Measurements from ENCODE around the gene SORT1.
"Not testable (repeated sequence)": the region's sequence is repeated elsewhere in the genome, so short reads cannot be mapped to it uniquely, and the experiment has no call there.

SORT1 gene

GRCh38 chr1:109319114-109319513, 78.6 kb downstream of the SORT1 start:
- H3K27me3 Mint-ChIP-seq (ENCODE audit: low read depth): peaks cover 15% of the 10 kb centered on the region
- H3K4me1 Mint-ChIP-seq (ENCODE audit: low read depth): no peaks in the 10 kb centered on the region
- H3K9me3 Mint-ChIP-seq: no peaks in the 10 kb centered on the region
- H3K27ac Mint-ChIP-seq: no peak overlapping the region
- DNase-seq (ENCODE audit: low spot score): no peak
- no peaks in the 10 kb centered on the region for H3K36me3 Mint-ChIP-seq (ENCODE audit: low read depth)
- no peak overlapping the region for H3K4me3 Mint-ChIP-seq

GRCh38 chr1:109316506-109316905, 81.2 kb downstream of the SORT1 start:
- H3K36me3 Mint-ChIP-seq (ENCODE audit: low read depth): no peaks in the 10 kb centered on the region
- no peak overlapping the region for H3K27ac Mint-ChIP-seq

GRCh38 chr1:109315288-109315687, 82.4 kb downstream of the SORT1 start:
- H3K4me3 Mint-ChIP-seq: no peak overlapping the region
- H3K36me3 Mint-ChIP-seq (ENCODE audit: low read depth): no peaks in the 10 kb centered on the region
- H3K4me1 Mint-ChIP-seq (ENCODE audit: low read depth): no peaks in the 10 kb centered on the region
- H3K27me3 Mint-ChIP-seq (ENCODE audit: low read depth): peaks cover 12% of the 10 kb centered on the region
- no peaks in the 10 kb centered on the region for H3K9me3 Mint-ChIP-seq
- no peak for DNase-seq (ENCODE audit: low spot score)
- H3K27ac Mint-ChIP-seq: no peak overlapping the region

More at GRCh38 chr1:109316506-109316905, 81.2 kb downstream of the SORT1 start:
- Mint-ChIP-seq H3K27me3 (ENCODE audit: low read depth) (peaks cover 15% of the 10 kb centered on the region), H3K4me3 (no peak overlapping the region), H3K9me3 (no peaks in the 10 kb centered on the region), H3K4me1 (ENCODE audit: low read depth) (no peaks in the 10 kb centered on the region)
- DNase-seq (ENCODE audit: low spot score): no peak

- DNase-seq (ENCODE audit: low spot score): no peak
- no peaks in the 10 kb centered on the region for H3K36me3 Mint-ChIP-seq (ENCODE audit: low read depth)
- H3K4me3 Mint-ChIP-seq: no peak overlapping the region
- H3K9me3 Mint-ChIP-seq: no peaks in the 10 kb centered on the region
- H3K4me1 Mint-ChIP-seq (ENCODE audit: low read depth): no peaks in the 10 kb centered on the region
- H3K27ac Mint-ChIP-seq: no peak overlapping the region
- peaks cover 10% of the 10 kb centered on the region for H3K27me3 Mint-ChIP-seq (ENCODE audit: low read depth)
Observed at GRCh38 chr1:109314795-109315194, 82.9 kb downstream of the SORT1 start.

GRCh38 chr1:109312978-109313775, 84.5 kb downstream of the SORT1 start:
- H3K9me3 Mint-ChIP-seq: no peaks in the 10 kb centered on the region
- H3K4me1 Mint-ChIP-seq (ENCODE audit: low read depth): no peaks in the 10 kb centered on the region
- no peak for DNase-seq (ENCODE audit: low spot score)
- peaks cover 17% of the 10 kb centered on the region for H3K27me3 Mint-ChIP-seq (ENCODE audit: low read depth)
- H3K4me3 Mint-ChIP-seq: no peak overlapping the region
- no peak overlapping the region for H3K27ac Mint-ChIP-seq
- no peaks in the 10 kb centered on the region for H3K36me3 Mint-ChIP-seq (ENCODE audit: low read depth)

GRCh38 chr1:109312246-109312645, 85.5 kb downstream of the SORT1 start:
- Mint-ChIP-seq H3K9me3 (no peaks in the 10 kb centered on the region), H3K4me3 (no peak overlapping the region), H3K4me1 (ENCODE audit: low read depth) (no peaks in the 10 kb centered on the region), H3K27ac (no peak overlapping the region), H3K27me3 (ENCODE audit: low read depth) (peaks cover 17% of the 10 kb centered on the region), H3K36me3 (ENCODE audit: low read depth) (no peaks in the 10 kb centered on the region)
- DNase-seq (ENCODE audit: low spot score): no peak

GRCh38 chr1:109309347-109309746, 88.4 kb downstream of the SORT1 start:
- DNase-seq (ENCODE audit: low spot score): no peak
- Mint-ChIP-seq H3K27ac (no peak overlapping the region), H3K4me1 (ENCODE audit: low read depth) (no peaks in the 10 kb centered on the region), H3K4me3 (no peak overlapping the region), H3K27me3 (ENCODE audit: low read depth) (peaks cover 14% of the 10 kb centered on the region), H3K36me3 (ENCODE audit: low read depth) (no peaks in the 10 kb centered on the region), H3K9me3 (no peaks in the 10 kb centered on the region)

- Mint-ChIP-seq H3K27ac (no peak overlapping the region), H3K4me1 (ENCODE audit: low read depth) (no peaks in the 10 kb centered on the region), H3K9me3 (no peaks in the 10 kb centered on the region), H3K36me3 (ENCODE audit: low read depth) (no peaks in the 10 kb centered on the region), H3K4me3 (no peak overlapping the region), H3K27me3 (ENCODE audit: low read depth) (peaks cover 12% of the 10 kb centered on the region)
- DNase-seq (ENCODE audit: low spot score): no peak
Observed at GRCh38 chr1:109307274-109308021, 90.3 kb downstream of the SORT1 start.

GRCh38 chr1:109306832-109307273, 90.9 kb downstream of the SORT1 start, which contains the start of gene MYBPHL:
Gene MYBPHL (minus strand): TSS chr1:109307011. CDS start chr1:109306991, 20 bp downstream.
- no peak within 1 kb of the TSS for H3K4me3 Mint-ChIP-seq
- no peaks in the 10 kb centered on the region for H3K9me3 Mint-ChIP-seq
- no peaks in the 10 kb centered on the region for H3K4me1 Mint-ChIP-seq (ENCODE audit: low read depth)
- DNase-seq (ENCODE audit: low spot score): no peak
- H3K27me3 Mint-ChIP-seq (ENCODE audit: low read depth): peaks cover 12% of the 10 kb centered on the region
- no peak within 1 kb of the TSS for H3K27ac Mint-ChIP-seq
- no peaks in the 10 kb centered on the region for H3K36me3 Mint-ChIP-seq (ENCODE audit: low read depth)

- H3K9me3 Mint-ChIP-seq; H3K27ac Mint-ChIP-seq; DNase-seq (ENCODE audit: low spot score); H3K36me3 Mint-ChIP-seq (ENCODE audit: low read depth); H3K4me1 Mint-ChIP-seq (ENCODE audit: low read depth); H3K4me3 Mint-ChIP-seq: not testable (repeated sequence)
- peaks cover 10% of the 10 kb centered on the region for H3K27me3 Mint-ChIP-seq (ENCODE audit: low read depth)
Observed at GRCh38 chr1:109305991-109306390, 91.7 kb downstream of the SORT1 start.

GRCh38 chr1:109304226-109304920, 93.3 kb downstream of the SORT1 start:
- no peaks in the 10 kb centered on the region for H3K36me3 Mint-ChIP-seq (ENCODE audit: low read depth)
- H3K27me3 Mint-ChIP-seq (ENCODE audit: low read depth): peaks cover 13% of the 10 kb centered on the region
- H3K27ac Mint-ChIP-seq: no peak overlapping the region

GRCh38 chr1:109301874-109302273, 95.8 kb downstream of the SORT1 start:
- no peaks in the 10 kb centered on the region for H3K36me3 Mint-ChIP-seq (ENCODE audit: low read depth)
- H3K27ac Mint-ChIP-seq: no peak overlapping the region

More at GRCh38 chr1:109304226-109304920, 93.3 kb downstream of the SORT1 start:
- DNase-seq (ENCODE audit: low spot score): no peak
- Mint-ChIP-seq H3K4me3 (no peak overlapping the region), H3K4me1 (ENCODE audit: low read depth) (no peaks in the 10 kb centered on the region), H3K9me3 (no peaks in the 10 kb centered on the region)

GRCh38 chr1:109300650-109301151, 97.0 kb downstream of the SORT1 start:
- Mint-ChIP-seq H3K4me3 (no peak overlapping the region), H3K27me3 (ENCODE audit: low read depth) (peaks cover 10% of the 10 kb centered on the region), H3K9me3 (no peaks in the 10 kb centered on the region), H3K36me3 (ENCODE audit: low read depth) (no peaks in the 10 kb centered on the region), H3K27ac (no peak overlapping the region), H3K4me1 (ENCODE audit: low read depth) (peaks cover 4% of the 10 kb centered on the region)
- DNase-seq (ENCODE audit: low spot score): no peak

More at GRCh38 chr1:109301874-109302273, 95.8 kb downstream of the SORT1 start:
- Mint-ChIP-seq H3K4me3 (no peak overlapping the region), H3K27me3 (ENCODE audit: low read depth) (peaks cover 9% of the 10 kb centered on the region), H3K4me1 (ENCODE audit: low read depth) (peaks cover 3% of the 10 kb centered on the region), H3K9me3 (no peaks in the 10 kb centered on the region)
- no peak for DNase-seq (ENCODE audit: low spot score)
